T-helper 2 cell treated with Interferon-gamma antibody and Interleukin-4, amounts not matched to agents 100 ng/mL and 5 ng/mL, for 36 hours (primary cell): ENCODE data around the gene ZNF888. TPM values are rescaled to one million over a fixed set of nuclear protein-coding genes. Genes with fewer than 3 reads are reported as not detected.
"Not testable (repeated sequence)": the region's sequence is repeated elsewhere in the genome, so short reads cannot be mapped to it uniquely, and the experiment has no call there.

Experiments used
- intact Hi-C: fragments of 100-400 bp; cut with micrococcal nuclease; formaldehyde crosslinking; loops from one replicate; pipeline ENCODE4 v1.15.1; 2023
- total RNA-seq: library from RNA; stranded (reverse); gene quantifications from 2 replicates; pipeline ENCODE4 v1.2.3, GENCODE V29; 2022

Gene ZNF888
- total RNA-seq, 1 donor from 2014 or later: 8.4 TPM

- intact Hi-C loops: no loop called here
Observed at GRCh38 chr19:52889931-52890330, 33.3 kb downstream of the ZNF888 start.

- intact Hi-C loops: no loop called here
Observed at GRCh38 chr19:52889076-52889475, 34.2 kb downstream of the ZNF888 start.

- intact Hi-C loops: no loop called here
Observed at GRCh38 chr19:52880895-52881389, 42.3 kb downstream of the ZNF888 start.

- intact Hi-C loops: not testable (repeated sequence)
Observed at GRCh38 chr19:52872996-52873395, 50.2 kb downstream of the ZNF888 start.

GRCh38 chr19:52871466-52871865 lies 51.8 kb downstream of the ZNF888 start:
- intact Hi-C loops: no loop called here

GRCh38 chr19:52868031-52868430 lies 55.2 kb downstream of the ZNF888 start:
- intact Hi-C loops: not testable (repeated sequence)

GRCh38 chr19:52857378-52858191 lies 65.6 kb downstream of the ZNF888 start, which contains the start of gene ZNF468:
Gene ZNF468, minus strand, starts transcription at chr19:52857619. Its CDS starts 3,347 bp downstream, at chr19:52854272.
- intact Hi-C loops: loop anchor here (1.0 to 2.0 kb wide), 4 partner anchors 39 to 246 kb away; partner anchors contain the start of genes ZNF160, ZNF320 and ZNF888

- intact Hi-C loops: loop anchor here (1.0 to 2.0 kb wide), 4 partner anchors 40 to 247 kb away; partner anchors contain the start of genes ZNF160, ZNF320 and ZNF888
Observed at GRCh38 chr19:52856540-52857377, 66.5 kb downstream of the ZNF888 start.

Other genes starting within 250 kb of the ZNF888 start
- gene ZNF611, start 188.4 kb downstream of the ZNF888 start, total RNA-seq: 29.3 and 29.6 TPM in 2 replicates
- 12.0 and 13.1 TPM in 2 replicates for gene ZNF600, start 136.6 kb downstream of the ZNF888 start, total RNA-seq
- 20.8 and 22.3 TPM in 2 replicates for gene ZNF28, start 101.8 kb downstream of the ZNF888 start, total RNA-seq
- gene ZNF468, start 65.8 kb downstream of the ZNF888 start, total RNA-seq: 16.5 and 18.7 TPM in 2 replicates
- 8.9 and 11.4 TPM in 2 replicates for gene ZNF320, start 25.8 kb downstream of the ZNF888 start, total RNA-seq
- gene ZNF816, start 39.5 kb upstream of the ZNF888 start, total RNA-seq: 11.6 and 13.0 TPM in 2 replicates
- gene ERVV-1, start 90.5 kb upstream of the ZNF888 start, total RNA-seq: not detected in 2 replicates
- gene ERVV-2, start 121.3 kb upstream of the ZNF888 start, total RNA-seq: not detected in 2 replicates
- gene ZNF160, start 180.0 kb upstream of the ZNF888 start, total RNA-seq: 27.8 and 31.0 TPM in 2 replicates
- 0.70 and 0.73 TPM in 2 replicates for gene ZNF415, start 209.5 kb upstream of the ZNF888 start, total RNA-seq
- gene ZNF347, start 235.6 kb upstream of the ZNF888 start, total RNA-seq: 7.8 and 8.1 TPM in 2 replicates